GM10266 (cell line): ENCODE results near the gene FAM20C.

ENCODE experiments used
- DNase-seq: peaks from one replicate; pipeline ENCODE4 v3.0.0; 2012; ENCODE audit errors: extremely low spot score
- TF ChIP-seq, protein P1 (sequence below): IDR thresholded peaks from 2 replicates; pipeline ENCODE4 v1.5.1; 2012; ENCODE audit warnings: mild to moderate bottlenecking, low read depth; ENCODE audit not compliant: control insufficient read depth, insufficient read depth; ENCODE audit errors: missing control alignments

FAM20C gene

DNA sequence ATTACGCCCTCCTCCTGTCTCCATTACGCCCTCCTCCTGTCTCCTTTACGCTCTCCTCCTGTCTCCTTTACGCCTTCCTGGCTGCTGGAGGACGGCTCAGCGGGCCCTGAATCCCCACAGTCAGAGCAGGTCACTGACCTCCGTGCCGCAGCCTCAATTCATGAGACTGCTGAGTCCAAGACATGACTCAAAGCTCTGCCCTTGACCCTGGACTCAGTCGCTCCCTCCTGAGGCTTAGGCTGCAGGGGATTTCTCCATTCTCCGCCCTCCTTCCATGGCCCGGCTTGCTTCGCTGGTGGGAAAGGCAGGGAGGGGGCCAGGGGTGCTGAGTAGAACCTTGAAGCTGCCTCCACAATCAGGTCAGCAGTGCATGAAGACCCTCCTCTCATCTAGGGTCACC is 76.6 kb downstream of the FAM20C start:
- TF ChIP-seq, protein P1, sequence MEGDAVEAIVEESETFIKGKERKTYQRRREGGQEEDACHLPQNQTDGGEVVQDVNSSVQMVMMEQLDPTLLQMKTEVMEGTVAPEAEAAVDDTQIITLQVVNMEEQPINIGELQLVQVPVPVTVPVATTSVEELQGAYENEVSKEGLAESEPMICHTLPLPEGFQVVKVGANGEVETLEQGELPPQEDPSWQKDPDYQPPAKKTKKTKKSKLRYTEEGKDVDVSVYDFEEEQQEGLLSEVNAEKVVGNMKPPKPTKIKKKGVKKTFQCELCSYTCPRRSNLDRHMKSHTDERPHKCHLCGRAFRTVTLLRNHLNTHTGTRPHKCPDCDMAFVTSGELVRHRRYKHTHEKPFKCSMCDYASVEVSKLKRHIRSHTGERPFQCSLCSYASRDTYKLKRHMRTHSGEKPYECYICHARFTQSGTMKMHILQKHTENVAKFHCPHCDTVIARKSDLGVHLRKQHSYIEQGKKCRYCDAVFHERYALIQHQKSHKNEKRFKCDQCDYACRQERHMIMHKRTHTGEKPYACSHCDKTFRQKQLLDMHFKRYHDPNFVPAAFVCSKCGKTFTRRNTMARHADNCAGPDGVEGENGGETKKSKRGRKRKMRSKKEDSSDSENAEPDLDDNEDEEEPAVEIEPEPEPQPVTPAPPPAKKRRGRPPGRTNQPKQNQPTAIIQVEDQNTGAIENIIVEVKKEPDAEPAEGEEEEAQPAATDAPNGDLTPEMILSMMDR = no peak

GRCh38 chr7:269721-270120 is 77.3 kb downstream of the FAM20C start:
- TF ChIP-seq, protein P1 = no peak
- no peak for DNase-seq

More for the DNA sequence above, 76.6 kb downstream of the FAM20C start:
- DNase-seq = no peak

- TF ChIP-seq, protein P1 = no peak
- no peak for DNase-seq
Measured at GRCh38 chr7:270351-270983, 78.1 kb downstream of the FAM20C start.

- DNase-seq = no peak
- TF ChIP-seq, protein P1 = no peak
Measured at GRCh38 chr7:271266-272107, 79.1 kb downstream of the FAM20C start.

DNA sequence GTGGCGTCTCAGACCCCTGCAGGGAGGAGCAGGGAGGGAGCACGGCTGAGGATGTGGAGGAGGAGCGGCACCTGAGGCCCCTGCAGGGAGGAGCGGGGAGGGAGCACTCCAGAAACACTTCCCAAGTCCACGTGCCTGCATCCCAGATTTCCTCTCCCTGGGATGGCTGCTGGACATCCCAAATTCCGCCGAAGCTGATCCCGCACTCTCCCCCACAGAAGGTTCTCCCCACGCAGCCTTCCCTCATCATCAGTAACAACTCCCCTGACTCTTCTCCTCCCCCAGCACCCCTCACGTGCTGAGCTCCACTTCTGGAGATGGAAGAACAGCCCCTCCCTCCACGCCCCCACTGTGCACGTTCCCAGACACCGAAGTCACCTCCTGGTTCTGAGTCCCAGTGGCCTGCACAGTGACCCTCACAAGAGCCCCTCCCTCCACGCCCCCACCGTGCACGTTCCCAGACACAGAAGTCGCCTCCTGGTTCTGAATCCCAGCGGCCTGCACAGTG is 79.8 kb downstream of the FAM20C start:
- no peak for DNase-seq

GRCh38 chr7:272631-273030 is 80.3 kb downstream of the FAM20C start:
- TF ChIP-seq, protein P1 = no peak

More for the DNA sequence above, 79.8 kb downstream of the FAM20C start:
- TF ChIP-seq, protein P1 = no peak

DNA sequence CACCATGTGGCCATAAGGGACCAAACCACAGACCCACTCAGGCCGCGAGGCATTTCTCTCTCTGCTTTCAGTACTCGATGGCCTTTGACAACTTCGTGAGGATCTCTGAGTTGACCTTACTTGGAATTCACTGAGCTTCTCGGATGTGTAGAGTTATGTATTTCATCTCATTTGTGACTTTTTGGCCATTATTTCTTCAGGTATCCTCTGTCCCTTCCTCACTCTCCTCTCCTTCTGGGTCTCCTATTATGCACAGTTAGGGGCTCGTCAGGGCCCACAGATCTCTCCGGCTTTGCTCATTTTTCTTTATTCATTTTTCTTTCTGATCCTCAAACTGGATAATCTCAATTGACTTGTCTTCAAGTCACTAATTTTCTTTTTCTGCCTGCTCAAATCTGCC is 81.0 kb downstream of the FAM20C start:
- TF ChIP-seq, protein P1 = no peak
- no peak for DNase-seq

More at GRCh38 chr7:272631-273030, 80.3 kb downstream of the FAM20C start:
- DNase-seq = no peak
